ENCODE data around the gene YBX3. TPM values are rescaled to one million over a fixed set of nuclear protein-coding genes. Genes with fewer than 3 reads are reported as not detected.

YBX3 gene
- total and polyA plus RNA-seq, 2 of the 13 experiments (the other 11 are each of a cell fraction or from before 2014, with no cell fraction given) = 77.5 to 99.6 TPM

DNA sequence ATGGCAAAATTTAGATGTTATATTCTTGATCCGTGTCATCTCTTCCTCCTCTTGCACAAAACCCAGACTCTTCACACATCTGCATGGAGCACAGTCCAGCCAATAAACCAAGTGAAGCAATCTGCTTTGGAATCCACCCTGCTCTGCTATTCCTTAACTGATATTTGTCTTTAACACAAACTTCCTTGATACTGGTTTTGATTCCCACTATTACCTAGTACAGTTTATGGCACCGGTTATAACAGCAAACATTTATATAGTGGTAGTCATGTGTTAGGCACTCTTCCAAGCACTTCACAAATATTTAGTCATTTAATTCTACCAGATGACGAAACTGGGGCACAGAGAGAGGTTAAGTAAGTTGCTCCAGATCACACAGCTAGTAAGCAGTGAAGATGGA is 61.8 kb downstream of the YBX3 start (continued):
- TF ChIP-seq, protein P1, sequence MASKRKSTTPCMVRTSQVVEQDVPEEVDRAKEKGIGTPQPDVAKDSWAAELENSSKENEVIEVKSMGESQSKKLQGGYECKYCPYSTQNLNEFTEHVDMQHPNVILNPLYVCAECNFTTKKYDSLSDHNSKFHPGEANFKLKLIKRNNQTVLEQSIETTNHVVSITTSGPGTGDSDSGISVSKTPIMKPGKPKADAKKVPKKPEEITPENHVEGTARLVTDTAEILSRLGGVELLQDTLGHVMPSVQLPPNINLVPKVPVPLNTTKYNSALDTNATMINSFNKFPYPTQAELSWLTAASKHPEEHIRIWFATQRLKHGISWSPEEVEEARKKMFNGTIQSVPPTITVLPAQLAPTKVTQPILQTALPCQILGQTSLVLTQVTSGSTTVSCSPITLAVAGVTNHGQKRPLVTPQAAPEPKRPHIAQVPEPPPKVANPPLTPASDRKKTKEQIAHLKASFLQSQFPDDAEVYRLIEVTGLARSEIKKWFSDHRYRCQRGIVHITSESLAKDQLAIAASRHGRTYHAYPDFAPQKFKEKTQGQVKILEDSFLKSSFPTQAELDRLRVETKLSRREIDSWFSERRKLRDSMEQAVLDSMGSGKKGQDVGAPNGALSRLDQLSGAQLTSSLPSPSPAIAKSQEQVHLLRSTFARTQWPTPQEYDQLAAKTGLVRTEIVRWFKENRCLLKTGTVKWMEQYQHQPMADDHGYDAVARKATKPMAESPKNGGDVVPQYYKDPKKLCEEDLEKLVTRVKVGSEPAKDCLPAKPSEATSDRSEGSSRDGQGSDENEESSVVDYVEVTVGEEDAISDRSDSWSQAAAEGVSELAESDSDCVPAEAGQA (IDR thresholded peaks at IDR 0.05; ENCODE audit: low read depth) = no peak
- TF ChIP-seq, protein P1 (CRISPR knock-in tag; IDR thresholded peaks at IDR 0.05; ENCODE audit: borderline replicate concordance) = no peak
- no peak for TF ChIP-seq THAP11 (CRISPR knock-in tag; IDR thresholded peaks at IDR 0.05)
- no peak for TF ChIP-seq ELF3 (CRISPR knock-in tag; IDR thresholded peaks at IDR 0.05)
- TF ChIP-seq JUNB (CRISPR knock-in tag; IDR thresholded peaks at IDR 0.05; ENCODE audit: borderline replicate concordance) = no peak
- no peak for TF ChIP-seq ZSCAN22 (CRISPR knock-in tag; IDR thresholded peaks at IDR 0.05)
- TF ChIP-seq THYN1 (CRISPR knock-in tag; IDR thresholded peaks at IDR 0.05; ENCODE audit: borderline replicate concordance, low read depth) = no peak
- TF ChIP-seq TEAD3 (CRISPR knock-in tag; optimal IDR thresholded peaks at IDR 0.05; ENCODE audit: borderline replicate concordance) = no peak

DNA sequence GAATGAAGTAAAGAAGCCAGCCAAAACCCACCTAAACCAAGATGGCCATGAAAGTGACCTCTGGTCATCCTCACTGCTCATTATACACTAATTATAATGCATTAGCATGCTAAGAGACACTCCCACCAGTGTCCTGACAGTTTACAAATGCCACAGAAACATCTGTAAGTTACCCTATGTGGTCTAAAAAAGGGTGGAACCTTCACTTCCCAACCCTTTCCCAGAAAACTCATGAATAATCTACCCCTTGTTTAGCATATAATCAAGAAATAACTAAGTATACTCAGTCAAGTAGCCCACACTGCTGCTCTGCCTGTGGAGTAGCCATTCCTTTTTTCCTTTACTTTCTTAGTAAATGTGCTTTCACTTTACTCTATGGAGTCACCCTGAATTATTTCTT is 69.1 kb downstream of the YBX3 start:
- in situ Hi-C loops (cut with HindIII; ENCODE audit: extremely low pct_ligation_motif_present, low pct_unique_long_range_greater_than_20kb) (no loop called here), intact Hi-C loops (cut with micrococcal nuclease; ENCODE audit: unreplicated experiment) (no loop called here)
- Histone ChIP-seq H3K4me1 (ENCODE audit: insufficient read depth, low read length) (no peaks in the 10 kb centered on the region), H3K27ac (ENCODE audit: extremely low read length, insufficient read depth, low read length) (no peak overlapping the region), H3K27me3 (ENCODE audit: control insufficient read depth in 1 of 2, insufficient read depth in 2 of 2, low read length in 2 of 2) (no peaks in the 10 kb centered on the region), H4K20me1 (ENCODE audit: insufficient read depth, low read length) (no peaks in the 10 kb centered on the region), H3K36me3 (replicated peaks in 1 of 2; ENCODE audit: control insufficient read depth in 1 of 2, insufficient read depth in 2 of 2, low read length in 2 of 2) (no peaks in the 10 kb centered on the region), H3K79me2 (ENCODE audit: insufficient read depth, low read length) (no peaks in the 10 kb centered on the region), H3K9ac (ENCODE audit: insufficient read depth, low read depth, low read length) (no peak overlapping the region), H2AFZ (ENCODE audit: low read length) (no peak overlapping the region), H3K4me2 (ENCODE audit: low read depth, low read length) (no peak overlapping the region), H3K9me3 (ENCODE audit: low read length) (0 out of 2 replicates have a peak, but pooled peaks cover 8% of the 10 kb centered on the region), H3K4me3 (replicated peaks in 1 of 3; ENCODE audit: insufficient read depth in 1 of 3, low read depth in 2 of 3, low read length in 3 of 3) (no peak overlapping the region)
- ATAC-seq = no peak
- DNase-seq (ENCODE audit: low spot score) = no peak
- no TSS peak for BruUV-seq (replicated peaks)
- ChIA-PET POLR2A (no interaction called here), CTCF (ENCODE audit: low intra/inter-chr PET ratio, low total read pairs) (no interaction called here)
- no peak for FAIRE-seq
- TF ChIP-seq, protein P2, sequence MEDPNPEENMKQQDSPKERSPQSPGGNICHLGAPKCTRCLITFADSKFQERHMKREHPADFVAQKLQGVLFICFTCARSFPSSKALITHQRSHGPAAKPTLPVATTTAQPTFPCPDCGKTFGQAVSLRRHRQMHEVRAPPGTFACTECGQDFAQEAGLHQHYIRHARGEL (CRISPR knock-in tag; IDR thresholded peaks at IDR 0.05) = no peak
- TF ChIP-seq TOPORS (CRISPR knock-in tag; IDR thresholded peaks at IDR 0.05) (no peak), TAF1 (CRISPR knock-in tag; IDR thresholded peaks at IDR 0.05) (no peak), MLLT10 (CRISPR knock-in tag; IDR thresholded peaks at IDR 0.05) (no peak), FOXK2 (IDR thresholded peaks at IDR 0.05) (no peak), FIP1L1 (IDR thresholded peaks at IDR 0.05; ENCODE audit: borderline replicate concordance, insufficient read depth, low read depth, low read length) (no peak), ARNT2 (CRISPR knock-in tag; IDR thresholded peaks at IDR 0.05; ENCODE audit: low read depth) (no peak), TCF12 (IDR thresholded peaks at IDR 0.05) (no peak), TCF12 (CRISPR knock-in tag; IDR thresholded peaks at IDR 0.05) (no peak)

Data from HepG2 (cell line).